ENCODE measurements around the gene KCNJ9. TPM values are rescaled to one million over a fixed set of nuclear protein-coding genes. Genes with fewer than 3 reads are reported as not detected.

KCNJ9 gene
- total and polyA plus RNA-seq, 4 donors: not detected

- TF ChIP-seq FOXA1 (IDR thresholded peaks at IDR 0.05): no peak
- TF ChIP-seq SP1 (IDR thresholded peaks at IDR 0.05): no peak
- TF ChIP-seq, protein P1, sequence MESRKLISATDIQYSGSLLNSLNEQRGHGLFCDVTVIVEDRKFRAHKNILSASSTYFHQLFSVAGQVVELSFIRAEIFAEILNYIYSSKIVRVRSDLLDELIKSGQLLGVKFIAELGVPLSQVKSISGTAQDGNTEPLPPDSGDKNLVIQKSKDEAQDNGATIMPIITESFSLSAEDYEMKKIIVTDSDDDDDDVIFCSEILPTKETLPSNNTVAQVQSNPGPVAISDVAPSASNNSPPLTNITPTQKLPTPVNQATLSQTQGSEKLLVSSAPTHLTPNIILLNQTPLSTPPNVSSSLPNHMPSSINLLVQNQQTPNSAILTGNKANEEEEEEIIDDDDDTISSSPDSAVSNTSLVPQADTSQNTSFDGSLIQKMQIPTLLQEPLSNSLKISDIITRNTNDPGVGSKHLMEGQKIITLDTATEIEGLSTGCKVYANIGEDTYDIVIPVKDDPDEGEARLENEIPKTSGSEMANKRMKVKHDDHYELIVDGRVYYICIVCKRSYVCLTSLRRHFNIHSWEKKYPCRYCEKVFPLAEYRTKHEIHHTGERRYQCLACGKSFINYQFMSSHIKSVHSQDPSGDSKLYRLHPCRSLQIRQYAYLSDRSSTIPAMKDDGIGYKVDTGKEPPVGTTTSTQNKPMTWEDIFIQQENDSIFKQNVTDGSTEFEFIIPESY (IDR thresholded peaks at IDR 0.05): no peak
- no peak for TF ChIP-seq YY1 (IDR thresholded peaks at IDR 0.05)
Observed at GRCh38 chr1:160113407-160113806, 32.1 kb downstream of the KCNJ9 start (continued).

- no peak for DNase-seq (ENCODE audit: low spot score)
- H3K4me3 ChIP-seq (ENCODE audit: low read depth in 1 of 3, low read length in 3 of 3): no peak overlapping the region
- H3K9me3 ChIP-seq (ENCODE audit: control insufficient read depth in 4 of 4, low read length in 3 of 4): no peaks in the 10 kb centered on the region
- H3K9ac ChIP-seq (ENCODE audit: low read depth in 1 of 2, low read length in 2 of 2): no peak overlapping the region
- H3K27me3 ChIP-seq (ENCODE audit: control insufficient read depth in 4 of 4, insufficient read depth in 4 of 4, low read length in 3 of 4): peaks cover 0 to 2% (median 0%) of the 10 kb centered on the region in 4 donors
- H3K36me3 ChIP-seq (ENCODE audit: control insufficient read depth in 4 of 4, insufficient read depth in 3 of 4, low read depth in 1 of 4, low read length in 3 of 4): no peaks in the 10 kb centered on the region
- no peak for TF ChIP-seq HNF4G (IDR thresholded peaks at IDR 0.05)
- TF ChIP-seq FOXA2 (IDR thresholded peaks at IDR 0.05): no peak
- TF ChIP-seq FOXA1 (IDR thresholded peaks at IDR 0.05): no peak
- TF ChIP-seq EGR1 (IDR thresholded peaks at IDR 0.05; ENCODE audit: low read depth in 2 of 2): no peak
- TF ChIP-seq REST (IDR thresholded peaks at IDR 0.05): no peak
- no peak for TF ChIP-seq HNF4A (conservative IDR thresholded peaks at IDR 0.05)
- TF ChIP-seq CTCF (IDR thresholded peaks at IDR 0.05; ENCODE audit: low read depth, low read length, missing input control): no peak
- no peak for TF ChIP-seq SP1 (IDR thresholded peaks at IDR 0.05)
- TF ChIP-seq RXRA (IDR thresholded peaks at IDR 0.05): no peak
- TF ChIP-seq ATF3 (IDR thresholded peaks at IDR 0.05): no peak
- no peak for TF ChIP-seq JUND (IDR thresholded peaks at IDR 0.05)
- TF ChIP-seq YY1 (IDR thresholded peaks at IDR 0.05): no peak
- TF ChIP-seq NR2F2 (IDR thresholded peaks at IDR 0.05): no peak
- TF ChIP-seq, protein P1 (IDR thresholded peaks at IDR 0.05): no peak
- 86% methylated on average over 4 of the region's 4 CpGs for WGBS
- H3K4me1 ChIP-seq (ENCODE audit: control insufficient read depth in 4 of 4, insufficient read depth in 4 of 4, low read length in 3 of 4): no peaks in the 10 kb centered on the region
- no peak overlapping the region for H3K27ac ChIP-seq (ENCODE audit: low read depth in 1 of 2, low read length in 2 of 2)
Observed at GRCh38 chr1:160114085-160114484, 32.7 kb downstream of the KCNJ9 start.

Measured in liver (tissue), 9 donors.